Activated naive CD8-positive, alpha-beta T cell (primary cell): ENCODE measurements around the gene DNAAF1.
"Not testable (repeated sequence)": the region's sequence is repeated elsewhere in the genome, so short reads cannot be mapped to it uniquely, and the experiment has no call there.

Experiments
- H3K27ac Mint-ChIP-seq: one replicate; pipeline ENCODE4 v1.8.0; 2021; ENCODE audit warnings: mixed read lengths
- H3K27me3 Mint-ChIP-seq: one replicate; pipeline ENCODE4 v1.8.0; 2021; ENCODE audit warnings: mixed read lengths
- H3K36me3 Mint-ChIP-seq: one replicate; pipeline ENCODE4 v1.8.0; 2021; ENCODE audit warnings: mixed read lengths
- H3K4me1 Mint-ChIP-seq: one replicate; pipeline ENCODE4 v1.8.0; 2021; ENCODE audit warnings: low read depth, mixed read lengths
- H3K4me3 Mint-ChIP-seq: one replicate; pipeline ENCODE4 v1.8.0; 2021; ENCODE audit warnings: mild to moderate bottlenecking, mixed read lengths
- H3K9me3 Mint-ChIP-seq: one replicate; pipeline ENCODE4 v1.8.0; 2021; ENCODE audit warnings: low read depth, mixed read lengths

The DNAAF1 gene

GRCh38 chr16:84216144-84216543 is 71.0 kb downstream of the DNAAF1 start:
- not testable (repeated sequence) for H3K36me3 Mint-ChIP-seq, H3K27ac Mint-ChIP-seq, H3K4me1 Mint-ChIP-seq, H3K27me3 Mint-ChIP-seq, H3K9me3 Mint-ChIP-seq, H3K4me3 Mint-ChIP-seq

DNA sequence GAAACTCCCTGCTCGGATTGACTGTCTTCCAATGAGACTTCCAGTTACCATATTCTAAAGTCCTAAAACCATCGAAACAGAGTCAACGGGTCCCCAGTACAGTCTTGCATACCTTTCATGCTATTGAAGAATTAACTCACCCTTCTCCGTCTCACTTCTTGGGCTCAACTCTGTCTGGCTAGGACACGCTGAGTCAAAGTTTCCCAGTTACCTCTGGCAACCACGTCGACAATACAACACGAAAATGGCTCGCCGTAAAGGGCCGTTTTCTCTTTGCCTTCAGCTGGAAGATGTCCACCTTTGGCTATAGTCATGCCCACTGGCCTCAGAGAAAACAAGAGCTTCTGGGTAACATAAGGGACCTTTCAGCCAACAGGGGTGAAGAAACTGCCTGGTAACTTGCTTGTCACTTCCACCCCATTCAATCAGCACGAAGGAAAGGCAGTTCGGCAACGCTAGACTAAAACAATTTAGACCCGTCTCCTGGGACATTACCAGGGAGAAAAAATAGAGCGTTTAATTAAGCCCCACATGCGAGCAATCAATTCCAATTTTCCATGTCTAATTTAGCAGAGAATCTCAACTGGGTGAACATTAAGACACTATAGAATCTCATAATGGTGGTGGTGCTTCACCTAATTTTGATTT is 73.2 kb downstream of the DNAAF1 start:
- Mint-ChIP-seq H3K36me3 (no peaks in the 10 kb centered on the region), H3K9me3 (no peaks in the 10 kb centered on the region), H3K4me3 (no peak overlapping the region), H3K27me3 (peaks cover 1% of the 10 kb centered on the region), H3K4me1 (no peaks in the 10 kb centered on the region), H3K27ac (no peak overlapping the region)

- Mint-ChIP-seq H3K4me3 (no peak overlapping the region), H3K36me3 (no peaks in the 10 kb centered on the region), H3K4me1 (no peaks in the 10 kb centered on the region), H3K9me3 (no peaks in the 10 kb centered on the region), H3K27me3 (peaks cover 1% of the 10 kb centered on the region), H3K27ac (no peak overlapping the region)
Observed at GRCh38 chr16:84218956-84219355, 73.8 kb downstream of the DNAAF1 start.

DNA sequence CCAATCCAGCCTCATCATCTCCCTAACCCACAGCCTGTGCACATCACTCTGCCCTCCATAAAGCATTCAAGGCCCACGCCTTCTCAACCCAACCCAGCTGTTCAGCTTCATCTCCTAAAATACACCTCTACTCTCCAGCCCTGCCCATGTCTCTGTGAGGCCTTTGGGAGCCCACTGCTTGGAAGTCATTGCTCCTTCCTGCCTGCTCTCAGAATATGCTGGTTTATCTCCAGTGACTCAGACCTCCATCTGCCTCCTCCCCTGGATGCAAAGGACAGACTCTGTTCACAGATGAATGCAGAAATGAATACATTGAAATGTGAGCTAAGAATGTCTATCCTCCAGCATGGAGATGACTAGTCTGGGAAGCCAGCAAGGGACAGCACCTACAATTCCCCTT is 75.7 kb downstream of the DNAAF1 start:
- H3K36me3 Mint-ChIP-seq, result no peaks in the 10 kb centered on the region
- no peak overlapping the region for H3K27ac Mint-ChIP-seq
- H3K9me3 Mint-ChIP-seq, result no peaks in the 10 kb centered on the region
- peaks cover 1% of the 10 kb centered on the region for H3K27me3 Mint-ChIP-seq
- H3K4me3 Mint-ChIP-seq, result no peak overlapping the region
- H3K4me1 Mint-ChIP-seq, result no peaks in the 10 kb centered on the region

GRCh38 chr16:84223456-84223855 is 78.3 kb downstream of the DNAAF1 start:
- no peaks in the 10 kb centered on the region for H3K36me3 Mint-ChIP-seq
- no peaks in the 10 kb centered on the region for H3K4me1 Mint-ChIP-seq
- no peak overlapping the region for H3K27ac Mint-ChIP-seq
- peaks cover 5% of the 10 kb centered on the region for H3K27me3 Mint-ChIP-seq
- no peak overlapping the region for H3K4me3 Mint-ChIP-seq
- H3K9me3 Mint-ChIP-seq, result no peaks in the 10 kb centered on the region

GRCh38 chr16:84224554-84224953 is 79.4 kb downstream of the DNAAF1 start:
- H3K27ac Mint-ChIP-seq, result no peak overlapping the region

GRCh38 chr16:84225126-84225525 is 80.0 kb downstream of the DNAAF1 start:
- Mint-ChIP-seq H3K4me1 (no peaks in the 10 kb centered on the region), H3K27me3 (peaks cover 5% of the 10 kb centered on the region), H3K36me3 (no peaks in the 10 kb centered on the region), H3K4me3 (no peak overlapping the region), H3K27ac (no peak overlapping the region), H3K9me3 (no peaks in the 10 kb centered on the region)

More at GRCh38 chr16:84224554-84224953, 79.4 kb downstream of the DNAAF1 start:
- peaks cover 5% of the 10 kb centered on the region for H3K27me3 Mint-ChIP-seq
- H3K9me3 Mint-ChIP-seq, result no peaks in the 10 kb centered on the region
- H3K36me3 Mint-ChIP-seq, result no peaks in the 10 kb centered on the region
- H3K4me1 Mint-ChIP-seq, result no peaks in the 10 kb centered on the region
- no peak overlapping the region for H3K4me3 Mint-ChIP-seq

DNA sequence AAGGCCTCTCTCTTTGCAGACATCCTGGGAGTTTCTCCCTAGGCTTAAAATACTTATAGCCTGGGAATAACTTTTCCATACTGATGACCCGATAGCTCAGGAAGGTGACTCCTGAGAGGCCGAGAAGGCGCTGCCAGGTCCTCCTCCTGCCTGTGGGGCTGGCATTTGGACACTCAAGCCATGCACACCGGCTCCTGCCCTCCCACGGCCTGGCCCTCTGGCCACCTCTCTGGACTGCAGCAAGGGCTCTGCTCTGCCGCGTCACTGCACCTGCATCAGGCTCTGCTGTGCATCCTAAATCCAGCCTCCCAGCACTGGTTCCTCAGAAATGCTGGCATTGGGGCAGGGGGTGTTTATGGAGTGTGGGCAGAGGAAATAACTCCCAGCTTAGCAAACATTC is 80.5 kb downstream of the DNAAF1 start:
- H3K4me3 Mint-ChIP-seq, result no peak overlapping the region
- H3K27ac Mint-ChIP-seq, result no peak overlapping the region
- H3K9me3 Mint-ChIP-seq, result no peaks in the 10 kb centered on the region
- no peaks in the 10 kb centered on the region for H3K4me1 Mint-ChIP-seq
- peaks cover 5% of the 10 kb centered on the region for H3K27me3 Mint-ChIP-seq
- H3K36me3 Mint-ChIP-seq, result no peaks in the 10 kb centered on the region

DNA sequence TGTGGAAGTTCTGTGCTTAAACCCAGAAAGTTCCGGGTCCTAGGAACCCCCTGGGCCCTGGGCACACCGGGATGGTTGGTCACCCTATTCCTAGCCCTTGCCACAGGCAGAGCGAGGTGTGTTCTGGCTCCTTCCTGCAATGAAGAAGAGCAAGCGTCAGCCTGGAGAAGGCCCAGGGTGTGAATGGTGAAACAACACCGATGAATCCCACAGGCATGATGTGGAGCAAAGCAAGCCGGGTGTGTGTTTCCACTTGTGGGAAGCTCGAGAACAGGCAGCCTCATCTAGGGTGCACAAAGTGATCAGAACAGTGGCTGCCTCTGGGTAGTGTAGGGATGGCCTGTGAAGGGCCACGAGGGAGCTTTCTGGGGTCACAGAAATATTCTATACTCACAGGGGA is 80.9 kb downstream of the DNAAF1 start:
- Mint-ChIP-seq H3K27ac (no peak overlapping the region), H3K36me3 (no peaks in the 10 kb centered on the region), H3K27me3 (peaks cover 5% of the 10 kb centered on the region), H3K4me1 (no peaks in the 10 kb centered on the region), H3K9me3 (no peaks in the 10 kb centered on the region), H3K4me3 (no peak overlapping the region)
